Loucy (cell line): ENCODE results near the gene SHC3.
A peak's percentile ranks its signal among the peaks of the same experiment; 100 is the strongest.

Experiments used
- EZH2phosphoT487 ChIP-seq: fragments of 200-600 bp; IDR thresholded peaks from 2 replicates; pipeline ENCODE4 v1.6.1; 2018; ENCODE audit warnings: antibody characterized with exemption, mild to moderate bottlenecking, moderate library complexity, borderline replicate concordance
- TF ChIP-seq, protein P1 (sequence below): fragments of 200-600 bp; sonication (generic); conservative IDR thresholded peaks from 2 replicates; pipeline ENCODE4 v1.5.1; 2014; ENCODE audit warnings: mild to moderate bottlenecking, antibody characterized with exemption, low read length

DNA sequence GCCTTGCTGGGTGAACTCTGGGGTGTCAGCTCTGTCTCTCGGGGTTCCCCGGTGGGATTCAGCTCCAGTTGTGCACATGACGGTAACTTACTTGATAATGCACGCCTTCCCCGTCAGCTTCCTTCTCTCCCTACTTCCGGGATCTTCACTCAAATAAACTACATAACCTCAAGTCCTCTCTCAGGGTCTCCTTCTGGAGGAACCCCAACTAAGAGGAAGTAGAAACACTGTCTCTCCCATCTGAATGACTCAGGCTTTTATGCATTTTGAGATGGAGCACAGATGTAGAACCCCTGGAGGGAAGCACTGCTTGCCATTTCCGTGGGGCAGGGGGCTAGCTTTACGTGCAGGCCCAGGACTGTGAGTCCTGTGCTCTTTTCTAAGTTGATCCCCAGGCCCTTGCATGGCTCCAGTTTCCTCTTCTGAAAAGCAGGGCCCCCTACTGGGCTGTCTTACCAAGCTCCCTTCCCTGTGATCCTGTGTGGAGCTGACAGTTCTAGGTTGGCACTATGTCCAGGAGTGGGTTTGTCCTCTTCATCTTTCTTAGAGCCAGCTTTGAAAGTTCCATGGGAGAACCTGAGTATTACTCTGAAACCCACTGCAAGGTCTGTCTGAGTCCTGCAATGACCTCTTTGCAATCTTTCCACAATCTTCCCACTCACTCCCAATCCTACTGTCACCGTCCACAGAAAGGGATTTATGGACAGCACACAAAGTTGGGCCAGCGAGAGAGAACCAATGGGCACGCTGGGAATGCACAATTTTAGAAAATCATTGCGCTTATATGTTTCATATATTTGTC is 169.7 kb downstream of the SHC3 start:
- TF ChIP-seq, protein P1, sequence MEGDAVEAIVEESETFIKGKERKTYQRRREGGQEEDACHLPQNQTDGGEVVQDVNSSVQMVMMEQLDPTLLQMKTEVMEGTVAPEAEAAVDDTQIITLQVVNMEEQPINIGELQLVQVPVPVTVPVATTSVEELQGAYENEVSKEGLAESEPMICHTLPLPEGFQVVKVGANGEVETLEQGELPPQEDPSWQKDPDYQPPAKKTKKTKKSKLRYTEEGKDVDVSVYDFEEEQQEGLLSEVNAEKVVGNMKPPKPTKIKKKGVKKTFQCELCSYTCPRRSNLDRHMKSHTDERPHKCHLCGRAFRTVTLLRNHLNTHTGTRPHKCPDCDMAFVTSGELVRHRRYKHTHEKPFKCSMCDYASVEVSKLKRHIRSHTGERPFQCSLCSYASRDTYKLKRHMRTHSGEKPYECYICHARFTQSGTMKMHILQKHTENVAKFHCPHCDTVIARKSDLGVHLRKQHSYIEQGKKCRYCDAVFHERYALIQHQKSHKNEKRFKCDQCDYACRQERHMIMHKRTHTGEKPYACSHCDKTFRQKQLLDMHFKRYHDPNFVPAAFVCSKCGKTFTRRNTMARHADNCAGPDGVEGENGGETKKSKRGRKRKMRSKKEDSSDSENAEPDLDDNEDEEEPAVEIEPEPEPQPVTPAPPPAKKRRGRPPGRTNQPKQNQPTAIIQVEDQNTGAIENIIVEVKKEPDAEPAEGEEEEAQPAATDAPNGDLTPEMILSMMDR, result peak; percentile 45
- no peak for TF ChIP-seq EZH2phosphoT487
